Fibroblast of the aortic adventitia (primary cell): Measurements from ENCODE around the gene HM13. TPM values are rescaled to one million over a fixed set of nuclear protein-coding genes. Genes with fewer than 3 reads are reported as not detected.

Experiments
- DNase-seq: peaks from one replicate; pipeline ENCODE4 v3.0.0-alpha.2; 2010; ENCODE audit warnings: low read depth
- H3K4me3 ChIP-seq: 2 replicates; pipeline ENCODE4 v1.5.1; 2011; ENCODE audit warnings: low read depth, mild to moderate bottlenecking, control low read depth, low read length, moderate library complexity
- CTCF ChIP-seq: IDR thresholded peaks from 2 replicates; pipeline ENCODE4 v1.5.1; 2011; ENCODE audit warnings: mild to moderate bottlenecking, low read length, control low read depth, inconsistent platforms; ENCODE audit not compliant: insufficient read depth
- small RNA-seq: library from RNA; depleted of rRNA; stranded (forward); fragments of <200 nt; gene quantifications from one replicate; pipeline ENCODE3, GENCODE V24; 2012
- total RNA-seq: library from RNA; depleted of rRNA; stranded (reverse); fragments of >200 nt; gene quantifications from 2 replicates; pipeline ENCODE4 v1.2.3, GENCODE V29; 2012; ENCODE audit warnings: low replicate concordance

HM13 gene
- total RNA-seq, 1 donor = 131 TPM

GRCh38 chr20:31615416-31615815 is 101.2 kb downstream of the HM13 start:
- TF ChIP-seq CTCF = no peak

GRCh38 chr20:31617432-31618104 is 103.3 kb downstream of the HM13 start:
- DNase-seq = no peak
- H3K4me3 ChIP-seq = no peak overlapping the region
- no peak for TF ChIP-seq CTCF

More at GRCh38 chr20:31615416-31615815, 101.2 kb downstream of the HM13 start:
- no peak for DNase-seq
- no peak overlapping the region for H3K4me3 ChIP-seq

Small RNA genes lying within 50 kb of the gene (small RNA-seq; reads per million reads assigned to genes)
- gene MIR3193 = not detected

Other genes with a start within 250 kb of the HM13 start
- not detected in 2 replicates for gene DEFB116, start 205.9 kb upstream of the HM13 start, total RNA-seq
- gene DEFB118, start 145.8 kb upstream of the HM13 start, total RNA-seq = not detected in 2 replicates
- gene DEFB119, start 123.9 kb upstream of the HM13 start, total RNA-seq = not detected in 2 replicates
- not detected in 2 replicates for gene DEFB121, start 108.2 kb upstream of the HM13 start, total RNA-seq
- not detected in 2 replicates for gene DEFB123, start 73.8 kb upstream of the HM13 start, total RNA-seq
- not detected in 2 replicates for gene DEFB124, start 39.3 kb upstream of the HM13 start, total RNA-seq
- 0.16 TPM in 1 of 2 replicates, not detected in the other for gene REM1, start 39.2 kb upstream of the HM13 start, total RNA-seq
- gene ID1, start 90.8 kb downstream of the HM13 start, total RNA-seq = 62.3 and 98.9 TPM in 2 replicates
- gene COX4I2, start 123.5 kb downstream of the HM13 start, total RNA-seq = not detected in 2 replicates
- gene BCL2L1, start 208.4 kb downstream of the HM13 start, total RNA-seq = 59.9 and 101 TPM in 2 replicates
- 6.2 and 91.1 TPM in 2 replicates for gene TPX2, start 224.8 kb downstream of the HM13 start, total RNA-seq